K562 (cell line): ENCODE measurements around the gene ARL16. TPM values are rescaled to one million over a fixed set of nuclear protein-coding genes. Genes with fewer than 3 reads are reported as not detected.

Source experiments
- ARID3B ChIP-seq: fragments of 250-450 bp; sonication (Bioruptor Pico); IDR thresholded peaks from 2 replicates; pipeline ENCODE4 v1.4.0; 2020; ENCODE audit warnings: borderline replicate concordance
- ARNT ChIP-seq, 2 experiments: fragments of 450-650 bp; IDR thresholded peaks; 2 replicates each; pipeline ENCODE4 v1.6.1; 2016; ENCODE audit warnings: mild to moderate bottlenecking in 1 of 2
- BRF2 ChIP-seq: IDR thresholded peaks from 3 replicates; pipeline ENCODE4 v1.6.1; 2011; ENCODE audit warnings: borderline replicate concordance, mild to moderate bottlenecking; ENCODE audit not compliant: insufficient read length, insufficient read depth
- CBX1 ChIP-seq: sonication (generic); IDR thresholded peaks from 2 replicates; pipeline ENCODE4 v1.6.1; 2016; ENCODE audit warnings: antibody characterized with exemption, low read depth, mild to moderate bottlenecking
- ETV6 ChIP-seq, 3 experiments: fragments of 150-350 bp in 1 of 3; sonication (generic) in 1 of 3; formaldehyde crosslinking in 1 of 3; IDR thresholded peaks; 2 replicates each; pipeline versions ENCODE4 v1.6.1 to v1.8.0; 2014 to 2022; ENCODE audit warnings: borderline replicate concordance in 2 of 3, low read depth in 2 of 3, antibody characterized with exemption in 1 of 3, low read length in 1 of 3, mild to moderate bottlenecking in 1 of 3, missing genetic modification reagents in 1 of 3
- FOSL1 ChIP-seq: fragments of 200-800 bp; sonication (Bioruptor generic); conservative IDR thresholded peaks from 2 replicates; pipeline ENCODE4 v1.6.1; 2016; ENCODE audit warnings: missing genetic modification characterization, missing compliant biosample characterization
- GMEB1 ChIP-seq: fragments of 250-450 bp; sonication (Bioruptor Pico); IDR thresholded peaks from 2 replicates; pipeline ENCODE4 v1.4.0; 2020; ENCODE audit warnings: mild to moderate bottlenecking
- HDAC2 ChIP-seq: fragments of 450-650 bp; IDR thresholded peaks from 2 replicates; pipeline ENCODE4 v1.6.1; 2016; ENCODE audit warnings: mild to moderate bottlenecking
- KDM5B ChIP-seq: fragments of 200-600 bp; sonication (generic); IDR thresholded peaks from 2 replicates; pipeline ENCODE4 v1.6.1; 2012; ENCODE audit warnings: low read depth, mild to moderate bottlenecking, moderate library complexity, low read length, control low read depth, inconsistent platforms; ENCODE audit not compliant: insufficient replicate concordance
- KLF10 ChIP-seq: fragments of 250-450 bp; sonication (Bioruptor Pico); IDR thresholded peaks from 2 replicates; pipeline ENCODE4 v1.6.1; 2021; ENCODE audit warnings: matching md5 sums
- MBD2 ChIP-seq: sonication (generic); IDR thresholded peaks from 2 replicates; pipeline ENCODE4 v1.6.1; 2016; ENCODE audit warnings: low read depth, borderline replicate concordance
- RBFOX2 ChIP-seq: fragments of 200-400 bp; formaldehyde crosslinking; IDR thresholded peaks from 2 replicates; pipeline ENCODE4 v1.6.1; 2017; ENCODE audit warnings: low read depth, mild to moderate bottlenecking, low read length, moderate library complexity
- TBL1XR1 ChIP-seq, 2 experiments: IDR thresholded peaks; 2 replicates each; pipeline ENCODE4 v1.6.1; 2012; ENCODE audit warnings: improper control_type of control experiment in 2 of 2, low read length in 2 of 2, mild to moderate bottlenecking in 1 of 2
- ZBTB34 ChIP-seq: fragments of 250-450 bp; sonication (Bioruptor Pico); IDR thresholded peaks from 2 replicates; pipeline ENCODE4 v1.8.0; 2021; ENCODE audit warnings: mild to moderate bottlenecking, moderate library complexity
- ZHX1 ChIP-seq: fragments of 150-350 bp; conservative IDR thresholded peaks from 2 replicates; pipeline ENCODE4 v1.6.1; 2014; ENCODE audit warnings: low read length
- ZKSCAN8 ChIP-seq: fragments of 200-800 bp; sonication (Bioruptor generic); IDR thresholded peaks from 2 replicates; pipeline ENCODE4 v1.6.1; 2016; ENCODE audit warnings: missing genetic modification characterization, missing compliant biosample characterization
- ZNF75A ChIP-seq: fragments of 450-650 bp; formaldehyde crosslinking; IDR thresholded peaks from 2 replicates; pipeline ENCODE4 v1.4.0; 2020; ENCODE audit warnings: mild to moderate bottlenecking
- polyA plus RNA-seq, 8 experiments: library from polyadenylated mRNA; depleted of rRNA in 4 of 8; stranded (reverse) in 5 of 8; unstranded in 3 of 8; fragments of >200 nt; fragmentation: Nextera tagmentation in 2 of 8; fragmentation: Illumina TruSeq in 1 of 8; extraction: Ambion mirVana in 2 of 8; extraction: Trizol in 1 of 8; gene quantifications; 2 replicates each; pipeline versions ENCODE4 v1.2.1 to v1.2.3, GENCODE V29; 2011 to 2014; ENCODE audit warnings: inconsistent platforms in 1 of 8, missing spikeins in 1 of 8
- total RNA-seq, 7 experiments: library from RNA; depleted of rRNA in 6 of 7; stranded (reverse); fragments of >200 nt in 6 of 7; fragmentation: Illumina TruSeq in 2 of 7; extraction: Trizol in 2 of 7; gene quantifications; 2 replicates each; pipeline versions ENCODE4 v1.2.1 to v1.2.3, GENCODE V29; 2011 to 2021; ENCODE audit warnings: low replicate concordance in 1 of 7

Gene ARL16
- total and polyA plus RNA-seq, 9 of the 15 experiments (the other 6 are each of a cell fraction or from before 2014, with no cell fraction given) = 5.4 to 32.4 (median 22.6) TPM

GRCh38 chr17:81665205-81666091 lies 18.1 kb downstream of the ARL16 start (continued):
- TF ChIP-seq RBFOX2 = peak; percentile 8; the same call in 1 of the 2 replicates
- no peak for TF ChIP-seq ZNF75A (CRISPR knock-in tag)
- peak; percentile 75; the same call in 1 of the 2 replicates for TF ChIP-seq ZKSCAN8 (CRISPR knock-in tag)
- TF ChIP-seq ARNT (IDR thresholded peaks at IDR 0.05) = peak in 1 of 2 experiments; percentile 38; a peak in 1 of 4 replicates
- TF ChIP-seq ZHX1 = no peak
- no peak for TF ChIP-seq BRF2
- TF ChIP-seq MBD2 = no peak
- 0 out of 2 replicates have a peak, but pooled peaks have one; percentile 36 for TF ChIP-seq HDAC2
- no peak for TF ChIP-seq CBX1
- no peak; the same call in 1 of the 2 replicates for TF ChIP-seq ARID3B (CRISPR knock-in tag)
- peak; percentile 52; the same call in 1 of the 2 replicates for TF ChIP-seq GMEB1 (CRISPR knock-in tag)
- no peak for TF ChIP-seq KLF10 (CRISPR knock-in tag)
- no peak for TF ChIP-seq ETV6 (IDR thresholded peaks at IDR 0.05; ENCODE audit: borderline replicate concordance in 1 of 2, low read depth in 2 of 2, low read length in 1 of 2)
- no peak for TF ChIP-seq ETV6 (CRISPR knock-in tag; IDR thresholded peaks at IDR 0.05; ENCODE audit: borderline replicate concordance)
- no peak for TF ChIP-seq FOSL1 (tag)
- TF ChIP-seq KDM5B = no peak
- TF ChIP-seq ZBTB34 (CRISPR knock-in tag) = peak; percentile 74; the same call in 1 of the 2 replicates
- TF ChIP-seq TBL1XR1 (IDR thresholded peaks at IDR 0.05; ENCODE audit: low read length in 2 of 2) = no peak
